T-helper 2 cell (primary cell): ENCODE results near the gene GAB2.

Experiments used
- DNase-seq, 5 experiments: peaks; one replicate each; pipeline versions ENCODE4 v3.0.0 to v3.0.0-alpha.2; 2012 to 2022

Gene GAB2

DNA sequence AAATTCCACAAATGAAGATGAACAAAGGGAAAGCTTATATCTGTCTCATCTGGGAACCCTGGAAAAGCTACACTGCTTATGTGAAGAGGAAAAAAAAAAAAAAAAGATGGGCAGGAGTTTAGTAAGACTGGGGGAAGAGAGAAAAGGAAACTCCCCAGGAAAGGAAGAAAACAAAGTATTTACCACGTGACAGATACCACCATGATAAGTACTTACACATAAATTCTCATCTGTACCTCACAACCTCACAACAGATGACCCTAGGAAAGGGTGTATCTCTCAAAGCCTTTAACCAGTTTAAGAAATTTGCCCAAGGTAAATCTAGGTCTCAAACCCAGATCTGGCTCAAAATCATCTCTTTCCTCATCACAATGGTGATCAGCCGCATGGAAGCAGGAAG lies 77.1 kb downstream of the GAB2 start:
- peak in 1 of 5 experiments; percentile 73 for DNase-seq

DNA sequence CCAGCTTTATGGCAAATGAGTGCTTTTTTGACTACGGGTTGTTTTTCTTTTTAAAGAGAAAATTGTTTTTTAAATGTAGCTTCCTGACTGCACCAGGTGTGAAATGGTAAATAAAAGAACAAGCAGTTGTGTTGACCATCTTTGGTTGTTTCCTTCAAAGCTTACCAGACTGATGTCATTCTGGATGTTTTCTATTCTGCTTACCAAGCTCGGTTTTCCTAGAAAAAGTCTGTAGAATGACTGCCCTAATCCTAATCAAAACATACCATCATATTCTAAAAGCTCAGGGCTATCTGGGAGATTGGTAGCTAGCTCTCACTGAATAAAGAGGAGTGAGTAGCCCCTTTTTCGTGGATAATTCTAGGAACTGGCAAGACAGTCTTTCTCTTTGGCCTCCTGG lies 77.7 kb downstream of the GAB2 start:
- peak in 1 of 5 experiments; percentile 56 for DNase-seq

DNA sequence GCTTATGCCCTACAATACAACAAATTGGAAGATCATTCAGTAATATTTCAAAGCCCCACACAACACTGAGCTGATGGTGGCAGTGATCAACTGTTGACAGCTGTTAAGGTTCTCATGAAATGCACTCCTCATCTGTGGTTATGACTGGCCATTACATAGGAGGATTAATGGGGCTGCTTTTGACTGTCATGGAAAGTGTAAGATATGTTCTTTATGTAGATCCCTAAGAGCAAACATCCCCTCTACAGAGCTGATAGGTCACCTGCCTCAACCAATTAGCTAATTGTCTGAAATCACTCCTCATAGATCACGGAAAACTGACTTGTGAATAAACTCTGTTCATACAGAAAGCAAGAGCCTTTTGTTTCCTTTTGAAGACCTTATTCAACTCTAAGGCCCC lies 78.1 kb downstream of the GAB2 start:
- peak in 1 of 5 experiments; percentile 77 for DNase-seq

GRCh38 chr11:78338702-78339101 lies 78.9 kb downstream of the GAB2 start:
- no peak for DNase-seq

- no peak for DNase-seq
Measured at GRCh38 chr11:78338138-78338537, 79.5 kb downstream of the GAB2 start.

GRCh38 chr11:78337554-78337924 lies 80.1 kb downstream of the GAB2 start:
- no peak for DNase-seq

- no peak for DNase-seq
Measured at GRCh38 chr11:78336877-78337553, 80.6 kb downstream of the GAB2 start.

DNA sequence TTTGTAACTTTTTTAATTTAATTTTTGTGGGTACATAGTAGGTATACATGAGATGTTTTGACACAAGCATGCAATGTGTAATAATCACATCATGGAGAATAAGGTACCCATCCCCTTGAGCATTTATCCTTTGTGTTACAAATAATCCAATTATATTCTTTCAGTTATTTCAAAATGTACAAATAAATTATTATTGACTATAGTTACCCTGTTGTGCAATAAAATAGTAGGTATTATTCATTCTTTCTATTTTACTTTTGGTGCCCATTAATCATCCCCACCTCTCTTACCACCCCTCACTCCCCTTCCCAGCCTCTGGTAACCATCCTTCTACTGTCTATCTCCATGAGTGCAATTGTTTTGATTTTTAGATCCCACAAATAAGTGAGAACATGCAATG lies 83.5 kb downstream of the GAB2 start:
- no peak for DNase-seq

DNA sequence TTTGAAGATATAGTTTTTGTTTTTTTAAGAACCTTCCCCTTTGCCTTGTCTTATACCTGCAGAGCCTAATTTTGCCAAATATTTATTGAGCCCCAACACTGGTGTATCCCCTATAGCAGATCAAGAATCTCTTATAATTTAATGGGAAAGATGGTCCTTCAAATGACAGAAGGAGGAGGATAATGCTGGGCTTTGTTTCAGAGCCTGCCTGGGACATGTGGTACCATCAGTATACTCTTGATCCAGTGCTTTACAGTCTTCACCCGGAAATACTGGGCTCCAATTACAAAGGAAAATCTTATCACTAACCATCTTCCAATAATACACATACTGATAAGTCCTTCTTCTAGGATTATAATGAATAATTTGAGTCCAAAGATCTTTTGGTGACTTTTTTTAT lies 84.7 kb downstream of the GAB2 start:
- DNase-seq, result no peak

- peak in 1 of 5 experiments; percentile 62 for DNase-seq
Measured at GRCh38 chr11:78332174-78332866, 85.3 kb downstream of the GAB2 start.

DNA sequence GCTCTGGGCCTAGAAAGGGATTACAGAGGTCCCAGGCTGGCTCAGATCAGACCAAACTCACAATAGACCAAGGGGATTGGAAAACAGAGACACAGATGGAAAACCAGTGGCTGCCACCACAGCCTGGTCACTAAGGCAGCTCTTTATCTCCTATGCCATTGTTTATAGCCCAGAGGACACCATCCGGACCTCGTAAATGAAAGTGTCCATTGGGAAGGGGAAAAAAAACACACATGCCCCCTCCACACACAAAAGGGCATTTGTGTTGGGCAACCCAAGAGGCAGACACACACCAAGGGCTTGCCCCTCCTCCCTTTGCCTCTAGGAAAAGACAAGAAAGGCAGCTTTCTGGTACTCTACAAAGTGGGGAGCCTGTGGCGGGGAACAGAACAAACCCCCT lies 85.9 kb downstream of the GAB2 start:
- no peak for DNase-seq

DNA sequence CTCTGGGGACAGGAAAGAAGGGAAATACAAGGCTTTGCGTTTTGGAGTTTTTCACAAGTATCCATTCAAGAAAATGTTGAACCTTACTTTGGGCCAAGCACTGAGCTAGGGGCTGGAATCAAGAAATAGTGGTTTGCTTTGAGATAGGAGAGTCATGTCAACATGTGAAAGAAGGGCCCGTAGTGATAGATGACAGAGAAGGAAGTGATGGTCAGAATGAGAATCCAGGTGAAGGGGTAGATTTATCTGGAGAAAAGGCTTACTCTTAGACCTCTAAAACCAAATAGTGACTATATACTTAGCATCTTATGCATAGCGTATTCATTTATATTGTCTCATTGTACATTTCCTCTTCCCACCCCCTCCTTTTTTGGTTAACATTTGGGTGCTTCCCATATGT lies 87.3 kb downstream of the GAB2 start:
- peak in 1 of 5 experiments; percentile 52 for DNase-seq

- DNase-seq, result no peak
Measured at GRCh38 chr11:78327945-78328344, 89.7 kb downstream of the GAB2 start.

GRCh38 chr11:78325274-78325781 lies 92.3 kb downstream of the GAB2 start:
- DNase-seq, result peak in 2 of 5 experiments; percentile 4 to 99

GRCh38 chr11:78323363-78323762 lies 94.3 kb downstream of the GAB2 start:
- DNase-seq, result no peak

- DNase-seq, result no peak
Measured at GRCh38 chr11:78319453-78319955, 98.1 kb downstream of the GAB2 start.

DNA sequence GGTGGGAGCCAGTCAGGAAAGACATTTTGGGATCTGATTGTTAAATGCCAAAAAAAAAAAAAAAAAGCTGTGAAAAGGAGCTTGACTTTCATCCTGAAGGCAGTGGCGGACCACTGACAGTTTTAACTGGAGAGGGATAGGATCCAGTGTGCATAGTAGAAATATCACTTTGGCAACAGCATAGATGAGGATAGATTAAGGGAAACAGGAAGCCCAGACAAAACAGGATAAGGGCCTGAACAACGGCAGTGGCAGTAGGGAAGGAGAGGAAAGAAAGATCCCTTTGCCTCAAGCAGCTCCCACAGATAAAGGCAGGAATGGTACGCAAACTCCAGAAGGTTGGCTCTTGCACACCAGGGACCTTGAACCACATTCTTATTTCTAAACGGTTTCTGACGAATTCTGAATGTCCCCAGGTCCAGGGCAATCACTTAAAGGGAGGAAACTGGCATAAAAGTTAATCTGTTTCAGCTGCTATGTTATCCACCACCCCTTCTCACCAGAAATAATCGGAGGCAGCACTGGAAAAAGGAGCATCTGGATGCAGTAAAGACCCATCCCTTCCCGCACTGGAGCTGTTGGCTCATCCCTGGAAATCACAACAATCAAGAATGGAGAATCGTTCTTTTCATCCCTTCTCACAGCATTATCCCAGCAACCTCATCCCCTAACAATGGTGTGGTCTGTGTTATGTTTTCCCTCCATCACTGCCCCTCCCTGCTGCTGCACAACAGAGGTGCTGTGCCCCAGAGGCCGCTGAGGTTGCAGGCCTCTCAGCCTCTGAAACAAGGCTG lies 99.1 kb downstream of the GAB2 start:
- peak in 1 of 5 experiments; percentile 45 for DNase-seq

DNA sequence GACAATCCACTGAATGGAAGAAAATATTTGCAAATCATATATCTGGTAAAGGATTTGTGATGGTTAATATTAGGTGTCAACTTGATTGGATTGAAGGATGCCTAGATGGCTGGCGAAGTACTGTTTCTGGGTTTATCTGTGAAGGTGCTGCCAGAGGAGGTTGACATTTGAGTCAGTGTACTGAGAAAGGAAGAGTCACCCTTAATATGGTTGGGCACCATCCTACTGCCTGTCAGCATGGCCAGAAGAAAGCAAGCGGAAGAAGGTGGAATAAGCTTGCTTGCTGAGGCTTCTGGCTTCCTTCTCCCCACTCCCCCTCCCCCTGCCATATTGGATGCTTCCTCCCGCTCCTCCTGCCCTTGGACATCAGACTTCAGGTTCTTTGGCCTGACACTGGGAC lies 101.9 kb downstream of the GAB2 start:
- DNase-seq, result peak in 1 of 5 experiments; percentile 60

DNA sequence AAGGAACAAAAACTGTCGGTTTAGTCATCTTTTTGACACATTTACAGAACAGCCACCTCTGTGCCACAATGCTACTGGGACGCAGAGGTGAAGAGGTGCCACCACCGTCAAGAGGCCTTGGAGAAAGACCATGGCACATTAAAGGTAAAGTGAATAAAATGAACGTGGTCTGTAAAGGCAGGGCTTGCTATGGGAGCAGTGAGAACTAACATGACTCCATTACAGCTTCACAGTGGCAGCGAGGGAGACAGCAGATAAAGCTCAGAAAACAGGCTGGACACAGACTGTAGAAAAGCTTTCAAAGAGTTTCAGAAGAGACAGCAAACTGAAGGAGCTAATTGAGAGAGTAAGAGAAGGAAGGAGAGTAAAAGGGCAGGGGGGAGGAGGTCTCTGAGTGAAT lies 102.9 kb downstream of the GAB2 start:
- DNase-seq, result no peak

DNA sequence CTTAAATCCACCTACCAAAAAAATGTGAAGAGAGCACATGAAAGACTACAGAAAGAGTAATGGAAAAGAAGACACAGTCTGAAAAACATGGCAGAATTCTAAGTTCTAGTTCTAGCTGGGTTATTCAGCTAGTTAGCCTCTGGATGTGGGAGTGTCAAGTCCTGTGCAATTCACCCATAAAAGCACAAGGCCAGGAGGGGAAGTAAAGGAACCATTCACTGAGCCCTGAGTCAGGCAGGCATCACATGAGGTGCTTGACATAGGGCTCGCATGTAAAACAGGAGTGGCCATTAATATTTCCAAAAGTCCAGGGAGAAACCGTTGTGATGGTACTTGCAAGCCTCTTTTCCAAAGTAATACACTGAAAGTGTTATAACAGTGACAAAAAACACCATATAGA lies 103.7 kb downstream of the GAB2 start:
- DNase-seq, result no peak

DNA sequence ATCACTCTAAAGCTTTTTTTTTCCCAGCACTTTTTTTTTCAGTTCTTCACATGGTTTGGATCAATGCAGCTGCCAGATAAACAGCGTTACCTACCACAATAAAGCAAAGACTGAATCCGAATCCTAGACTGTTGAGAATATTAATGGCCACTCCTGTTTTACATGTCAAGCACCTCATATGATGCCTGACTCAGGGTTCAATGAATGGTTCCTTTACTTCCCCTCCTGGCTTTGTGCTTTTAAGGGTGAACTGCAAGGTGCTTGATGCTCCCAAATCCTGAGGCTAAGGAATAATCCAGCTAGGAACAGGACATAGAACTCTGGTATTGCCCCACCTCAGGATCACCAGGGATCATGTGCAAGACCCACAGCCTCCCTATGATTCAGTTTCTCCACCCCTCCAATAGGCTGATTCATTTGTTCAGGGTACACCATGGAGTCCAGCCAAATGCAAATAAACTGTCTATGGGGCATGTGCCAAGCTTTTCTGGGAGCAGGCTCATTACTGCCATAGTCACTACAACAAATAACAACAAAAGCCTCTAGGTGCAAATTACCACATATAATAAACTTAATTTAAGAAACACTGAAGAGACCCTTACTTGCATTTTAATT lies 104.3 kb downstream of the GAB2 start:
- no peak for DNase-seq

DNA sequence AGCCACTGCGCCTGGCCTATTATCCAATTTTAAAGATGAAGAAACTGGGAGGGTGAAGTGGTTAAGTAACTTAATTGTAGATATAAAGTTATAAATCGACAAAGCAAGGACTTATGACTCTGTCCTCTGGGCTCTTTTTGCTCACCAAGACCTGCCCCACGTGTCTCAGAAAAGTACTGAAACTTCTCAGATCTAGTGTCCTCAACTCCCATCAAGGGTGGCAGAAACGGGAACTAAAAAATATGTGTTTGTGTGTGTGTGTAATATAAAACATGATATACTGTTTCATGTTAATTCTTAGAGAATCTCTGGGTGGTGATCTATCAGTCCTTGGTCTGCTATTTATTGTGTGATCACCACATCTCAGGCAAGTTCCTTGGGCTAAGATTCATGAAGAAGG lies 104.9 kb downstream of the GAB2 start:
- DNase-seq, result peak in 1 of 5 experiments; percentile 59
